ENCODE results near the gene FPR2.
A peak's percentile ranks its signal among the peaks of the same experiment; 100 is the strongest.
"Not testable (repeated sequence)": the region's sequence is repeated elsewhere in the genome, so short reads cannot be mapped to it uniquely, and the experiment has no call there.

The FPR2 gene

DNA sequence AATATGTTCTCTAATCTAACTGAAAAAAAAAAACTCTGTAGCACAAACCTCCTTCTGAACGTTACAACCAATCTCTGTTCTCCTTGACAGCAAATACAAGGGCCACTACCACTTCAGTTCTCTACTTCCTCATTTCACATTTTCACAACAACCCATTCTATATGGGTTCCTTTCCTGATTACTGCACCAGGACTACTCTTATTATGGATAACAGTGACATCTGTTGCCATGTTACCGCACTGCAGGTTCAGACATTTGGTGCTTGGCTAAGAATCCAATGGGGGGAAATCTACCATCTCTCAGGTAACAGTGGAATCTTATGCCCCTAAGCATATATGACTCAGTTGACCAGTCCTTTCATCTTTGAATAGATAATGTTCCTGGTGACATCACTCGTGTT is 22.4 kb downstream of the FPR2 start:
- peak; percentile 46 for DNase-seq (ENCODE audit: low spot score)

DNA sequence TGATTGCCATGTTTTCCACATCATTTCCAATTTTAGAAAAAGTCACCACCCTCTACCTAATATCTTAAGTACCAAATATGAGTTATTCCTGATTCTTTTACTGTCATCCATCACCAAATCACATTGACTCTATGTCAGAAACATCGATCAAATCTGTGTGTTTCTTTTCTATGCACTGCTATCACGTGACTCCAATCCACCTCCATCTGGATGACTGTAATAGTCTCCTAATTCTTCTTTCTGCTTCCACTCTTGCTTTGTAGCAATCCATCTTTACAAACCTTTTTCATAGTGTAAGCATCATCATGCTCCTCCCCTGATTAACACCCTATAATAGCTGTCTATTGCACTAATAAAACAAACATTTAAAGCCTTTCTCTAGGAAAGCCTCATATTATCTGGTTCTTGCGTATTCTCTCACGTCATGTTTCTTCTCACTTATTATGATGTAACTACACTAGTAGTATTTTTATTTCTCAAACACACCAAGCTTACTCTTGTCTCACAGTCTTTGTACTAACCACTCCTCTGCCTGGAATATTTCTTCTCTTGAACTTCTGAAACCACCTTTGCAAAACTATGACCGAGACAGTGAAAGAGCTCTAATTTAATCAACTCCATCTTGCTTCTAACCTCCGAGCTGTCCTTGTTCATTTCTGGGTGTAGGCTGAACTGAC is 23.3 kb downstream of the FPR2 start:
- no peak for DNase-seq (ENCODE audit: low spot score)

DNA sequence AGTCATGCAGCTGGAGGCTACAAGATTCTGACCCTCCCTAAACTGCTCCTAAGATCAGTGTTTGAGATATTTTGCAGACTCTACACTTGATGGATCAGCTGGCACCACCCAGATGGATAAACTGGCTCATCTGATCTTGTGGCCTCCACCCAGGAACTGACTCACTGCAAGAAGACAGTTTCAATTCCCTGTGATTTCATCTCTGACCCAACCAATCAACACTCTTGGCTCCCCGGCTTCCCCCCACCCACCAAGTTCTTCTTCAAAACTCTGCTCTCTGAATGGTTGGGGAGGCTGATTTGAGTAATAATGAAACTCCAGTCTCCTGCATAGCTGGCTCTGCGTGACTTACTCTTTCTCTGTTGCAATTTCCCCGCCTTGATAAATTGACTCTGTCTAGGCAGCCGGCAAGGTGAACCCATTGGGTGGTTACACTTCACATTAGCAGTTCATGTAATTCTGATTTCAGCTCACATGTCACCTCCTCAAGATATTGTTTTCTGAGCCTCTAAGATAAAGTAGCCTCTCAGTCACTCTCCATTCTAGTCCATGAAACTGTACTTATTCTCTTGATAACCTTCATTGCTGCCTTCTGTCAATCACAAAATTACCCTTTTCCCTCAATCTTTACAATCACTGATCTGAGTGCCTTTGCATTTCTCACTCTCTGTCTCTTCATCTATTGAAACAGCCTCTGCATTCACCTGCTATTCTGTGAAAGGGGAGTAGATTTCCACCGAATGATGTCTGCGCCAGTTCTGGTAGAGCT is 24.1 kb downstream of the FPR2 start:
- DNase-seq (ENCODE audit: low spot score), result peak; percentile 17

DNA sequence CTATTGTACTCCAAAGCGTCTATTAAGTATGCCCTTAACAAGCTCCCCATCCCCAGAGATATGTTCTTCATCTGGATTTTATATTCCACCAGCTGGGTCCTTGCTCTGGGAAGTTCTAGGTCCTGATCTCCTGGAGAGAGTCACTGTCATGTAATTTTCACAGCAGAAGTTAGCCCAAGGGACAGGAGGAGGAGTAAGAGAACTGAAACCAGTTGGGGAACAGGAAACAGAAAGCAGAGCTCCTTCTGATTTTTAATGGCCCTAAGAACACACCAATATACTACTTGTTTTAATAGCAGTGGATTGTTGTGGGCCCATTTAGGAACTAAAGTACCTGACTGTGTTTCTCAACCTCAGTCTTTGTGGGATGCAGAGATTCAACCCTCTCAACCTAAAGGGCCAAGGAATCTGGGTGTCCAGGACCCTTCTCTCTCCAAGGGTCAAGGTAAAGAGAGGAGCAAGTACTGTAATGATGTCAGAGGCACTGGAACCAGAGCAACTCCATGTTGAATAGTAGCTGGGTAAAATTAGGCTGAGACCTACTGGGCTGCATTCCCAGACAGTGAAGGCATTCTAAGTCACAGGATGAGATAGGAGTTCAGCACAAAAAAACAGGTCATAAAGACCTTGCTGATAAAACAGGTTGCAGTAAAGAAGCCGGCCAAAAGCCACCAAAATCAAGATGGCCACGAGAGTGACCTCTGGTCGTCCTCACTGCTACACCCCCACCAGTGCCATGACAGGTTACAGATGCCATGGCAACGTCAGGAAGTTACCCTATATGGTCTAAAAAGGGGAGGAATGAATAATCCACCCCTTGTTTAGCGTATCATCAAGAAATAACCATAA is 25.9 kb downstream of the FPR2 start:
- DNase-seq (ENCODE audit: low spot score), result no peak

DNA sequence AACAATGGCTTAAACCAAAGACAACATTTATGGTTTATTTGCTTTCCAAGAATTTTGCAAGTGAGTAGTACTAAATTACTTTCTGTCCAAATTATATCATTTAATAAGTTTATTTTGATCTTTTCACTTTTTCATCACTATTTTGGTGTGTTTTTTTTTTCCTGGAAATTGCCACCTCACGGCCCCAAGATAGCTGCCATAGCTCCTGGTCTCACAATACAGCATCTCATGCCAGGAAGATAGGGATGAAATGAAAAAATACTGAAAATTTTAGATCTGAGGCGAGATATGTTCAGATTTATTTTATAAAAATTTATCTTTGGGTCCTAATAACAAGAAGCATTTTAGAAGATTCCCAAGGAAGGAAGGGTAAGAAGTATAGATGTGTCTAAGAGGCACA is 27.0 kb downstream of the FPR2 start:
- DNase-seq (ENCODE audit: low spot score), result no peak

DNA sequence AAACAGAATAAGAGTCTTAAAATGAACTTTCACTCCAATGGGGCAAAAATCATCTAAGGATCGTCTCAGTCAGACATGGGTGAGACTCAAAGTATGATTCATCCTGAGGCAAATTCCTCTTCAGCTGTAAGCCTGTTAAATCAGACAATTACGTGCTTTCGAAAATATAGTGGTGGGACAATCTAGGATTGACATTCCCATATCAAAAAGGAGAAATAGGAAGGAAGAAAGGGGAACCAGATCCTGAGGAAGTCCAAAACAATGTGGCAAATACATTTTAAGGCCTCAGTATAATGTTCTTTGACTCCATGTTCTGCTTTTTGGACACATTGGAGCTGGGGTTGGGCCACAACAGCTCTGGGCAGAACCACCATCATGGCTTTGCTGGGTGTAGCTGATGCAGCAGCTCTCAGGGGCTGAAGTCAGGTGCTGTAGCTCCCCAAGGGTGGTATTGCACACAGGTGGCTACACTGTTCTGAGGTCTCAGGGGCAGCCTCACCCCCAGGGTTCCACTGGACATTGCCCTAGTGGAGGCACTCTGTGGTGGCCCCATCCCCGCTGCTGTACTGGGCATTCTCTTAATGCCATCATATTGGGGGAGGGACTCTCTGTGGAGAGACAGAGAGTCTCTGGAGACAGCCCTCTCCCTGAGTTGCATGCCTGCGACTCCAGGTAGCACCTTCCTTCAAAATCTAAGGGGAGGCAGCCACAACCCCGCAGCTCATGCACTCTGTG is 28.2 kb downstream of the FPR2 start:
- DNase-seq (ENCODE audit: low spot score), result no peak

DNA sequence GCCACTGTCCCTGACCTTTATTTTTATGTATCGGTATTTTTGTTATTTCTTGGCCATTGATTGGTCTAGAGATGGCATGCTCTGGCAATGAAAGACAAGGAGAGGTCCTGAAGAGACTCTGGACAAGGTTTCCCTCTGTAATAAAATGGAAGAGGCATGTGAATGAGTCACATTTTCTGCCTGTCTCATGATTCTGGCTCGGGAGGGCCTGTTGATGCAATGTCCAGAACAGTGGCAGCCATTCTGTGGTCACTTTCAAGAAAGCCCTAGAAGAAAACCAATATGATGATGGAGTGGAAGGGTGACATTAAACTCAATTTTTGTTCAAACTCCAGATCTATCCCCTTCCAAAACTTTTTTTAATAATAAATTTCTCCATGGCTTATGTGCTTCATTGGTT is 32.0 kb downstream of the FPR2 start:
- no peak for DNase-seq (ENCODE audit: low spot score)

DNA sequence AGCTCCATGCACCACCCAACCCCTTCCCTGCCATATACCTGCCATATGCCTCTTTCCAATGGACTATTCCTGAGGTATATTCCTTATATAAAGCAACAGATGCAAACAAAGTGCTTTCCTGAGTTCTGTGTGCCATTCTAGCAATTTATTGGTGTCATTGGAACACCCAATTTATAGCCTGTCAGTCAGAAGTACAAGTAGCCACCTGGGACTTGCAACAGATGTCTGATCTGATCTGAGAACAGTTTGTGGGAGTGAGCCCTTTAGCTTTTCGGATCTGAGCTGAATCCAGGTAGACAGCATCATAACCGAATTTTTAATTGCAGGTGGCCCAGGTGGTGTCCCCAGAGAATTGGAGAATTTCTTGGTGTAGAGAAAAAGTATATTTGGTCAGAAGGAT is 33.0 kb downstream of the FPR2 start:
- no peak for DNase-seq (ENCODE audit: low spot score)

DNA sequence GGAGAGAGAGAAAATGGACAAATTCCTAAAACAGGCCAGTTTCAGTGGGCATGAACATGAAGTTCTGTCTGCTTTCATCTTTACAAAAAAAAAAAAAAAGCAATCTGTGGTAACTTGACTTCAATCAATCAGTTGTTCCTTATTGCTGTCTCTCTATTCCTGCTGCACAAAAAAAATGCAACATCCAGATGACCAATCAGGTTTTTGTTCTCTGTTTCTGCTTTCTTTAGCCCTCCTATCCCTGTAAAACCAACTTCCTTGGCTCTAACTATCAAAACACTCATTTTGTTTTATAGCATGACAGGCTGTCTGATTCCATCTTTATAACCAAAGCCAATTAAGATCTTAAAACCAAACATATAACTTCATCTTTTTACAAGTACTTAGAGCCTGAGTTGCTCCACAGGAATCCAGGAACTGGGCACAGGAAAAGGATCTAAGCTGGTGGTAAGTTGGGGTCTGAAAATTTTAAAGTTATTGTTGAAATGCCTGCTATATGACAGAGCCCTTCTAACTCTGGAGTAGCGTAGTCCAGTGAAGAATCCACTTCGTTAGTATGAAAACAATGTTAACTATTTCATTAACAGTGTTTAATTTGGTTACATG is 34.0 kb downstream of the FPR2 start, which contains the start of gene FPR3:
TSS of gene FPR3 (plus strand) at position 273 of the 606 bp plus-strand sequence. CDS start 28,592 bp downstream, outside the sequence.
- no peak for DNase-seq (ENCODE audit: low spot score)

DNA sequence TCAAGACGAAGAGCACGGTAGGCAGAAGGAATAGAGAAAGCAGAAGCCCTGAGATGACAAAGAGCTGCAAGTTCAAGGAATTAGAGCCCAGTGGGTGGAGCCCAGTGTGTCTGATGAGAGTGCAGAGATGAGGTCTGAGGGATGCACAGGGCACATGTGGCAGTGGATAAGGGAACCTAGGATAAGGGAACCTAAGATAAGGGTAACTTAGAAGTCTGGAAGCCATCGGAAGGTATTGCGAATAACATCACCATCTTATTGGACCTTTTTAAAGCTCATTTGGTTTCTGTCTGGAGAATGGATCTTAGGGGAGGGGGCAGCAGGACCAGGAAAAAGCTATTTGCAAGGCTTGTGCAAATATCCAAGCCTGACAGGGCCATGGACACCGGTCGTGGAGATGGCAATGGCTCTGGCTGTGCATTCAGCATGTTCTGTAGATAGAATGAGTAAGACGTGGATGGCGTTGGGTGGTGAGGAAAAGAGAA is 35.3 kb downstream of the FPR2 start:
- DNase-seq (ENCODE audit: low spot score), result no peak

DNA sequence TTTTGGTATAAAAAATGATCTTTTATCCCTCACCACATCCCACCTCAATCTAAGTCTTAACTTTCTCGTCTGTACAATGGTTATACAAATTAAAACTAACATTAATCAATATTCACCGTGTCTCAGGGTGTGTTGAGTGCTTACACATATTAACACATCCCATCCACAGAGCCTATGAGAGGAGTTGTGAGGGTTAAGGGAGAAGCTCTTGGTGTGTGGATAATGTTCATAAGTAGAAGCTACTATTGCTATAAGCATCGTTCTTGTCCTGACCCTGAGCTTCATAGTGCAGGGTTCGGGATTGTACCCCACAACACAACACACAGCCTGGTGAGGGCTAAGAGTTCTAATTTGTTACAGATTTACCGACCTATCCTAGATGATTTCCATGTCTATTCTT is 36.5 kb downstream of the FPR2 start:
- DNase-seq (ENCODE audit: low spot score), result no peak

DNA sequence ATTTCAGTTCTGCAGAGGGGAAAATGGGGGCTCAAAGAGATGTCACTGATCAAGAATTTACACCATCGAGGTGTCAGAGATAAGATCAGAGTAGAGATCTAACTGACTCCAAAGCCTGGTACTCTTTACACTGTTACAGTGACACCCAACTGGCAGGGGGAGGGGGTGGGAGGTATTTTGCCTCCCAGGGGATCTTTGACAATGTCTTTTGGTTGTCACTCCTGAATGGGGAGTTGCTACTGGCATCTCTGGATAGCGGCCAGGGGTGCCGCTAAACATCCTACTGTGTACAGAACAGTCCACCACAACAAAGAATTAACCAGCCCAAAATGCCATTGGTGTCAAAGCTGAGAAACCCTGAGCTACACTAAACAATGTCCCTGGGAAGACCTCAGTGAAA is 37.1 kb downstream of the FPR2 start:
- DNase-seq (ENCODE audit: low spot score), result no peak

DNA sequence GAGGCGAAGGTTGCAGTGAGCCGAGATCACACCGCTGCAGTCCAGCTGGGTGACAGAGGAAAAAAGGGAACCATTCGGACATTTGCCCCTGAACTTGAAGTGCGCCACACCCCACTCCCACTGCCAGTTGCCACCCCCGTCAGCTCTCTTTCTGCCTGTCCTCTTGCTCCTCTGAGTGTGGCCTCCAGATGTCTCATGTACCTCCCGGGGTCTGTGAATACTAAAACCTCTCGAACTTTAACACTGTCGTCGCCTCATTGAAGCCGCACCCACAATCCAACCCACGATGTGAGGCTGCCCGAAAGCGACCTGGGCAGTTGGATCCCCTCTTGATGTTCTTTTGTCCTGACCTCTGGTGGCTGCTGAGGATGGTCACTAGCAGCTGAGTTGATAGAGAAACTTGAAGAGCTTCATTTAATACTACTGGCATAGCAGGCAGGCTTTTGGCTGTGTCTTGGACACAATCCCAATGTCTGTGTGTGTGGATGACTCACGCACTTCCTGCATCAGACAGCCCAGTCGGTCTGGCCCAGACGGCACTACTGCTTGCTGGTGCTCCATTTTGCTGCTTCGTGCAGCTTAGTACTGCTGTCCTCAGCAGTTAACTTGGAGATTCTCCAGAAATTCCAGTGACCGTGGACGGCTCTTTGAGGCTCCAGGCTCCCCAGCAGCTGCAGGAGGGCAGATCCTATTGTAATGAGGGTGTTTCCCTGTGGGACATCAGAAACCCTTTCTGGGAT is 38.2 kb downstream of the FPR2 start:
- no peak for DNase-seq (ENCODE audit: low spot score)

DNA sequence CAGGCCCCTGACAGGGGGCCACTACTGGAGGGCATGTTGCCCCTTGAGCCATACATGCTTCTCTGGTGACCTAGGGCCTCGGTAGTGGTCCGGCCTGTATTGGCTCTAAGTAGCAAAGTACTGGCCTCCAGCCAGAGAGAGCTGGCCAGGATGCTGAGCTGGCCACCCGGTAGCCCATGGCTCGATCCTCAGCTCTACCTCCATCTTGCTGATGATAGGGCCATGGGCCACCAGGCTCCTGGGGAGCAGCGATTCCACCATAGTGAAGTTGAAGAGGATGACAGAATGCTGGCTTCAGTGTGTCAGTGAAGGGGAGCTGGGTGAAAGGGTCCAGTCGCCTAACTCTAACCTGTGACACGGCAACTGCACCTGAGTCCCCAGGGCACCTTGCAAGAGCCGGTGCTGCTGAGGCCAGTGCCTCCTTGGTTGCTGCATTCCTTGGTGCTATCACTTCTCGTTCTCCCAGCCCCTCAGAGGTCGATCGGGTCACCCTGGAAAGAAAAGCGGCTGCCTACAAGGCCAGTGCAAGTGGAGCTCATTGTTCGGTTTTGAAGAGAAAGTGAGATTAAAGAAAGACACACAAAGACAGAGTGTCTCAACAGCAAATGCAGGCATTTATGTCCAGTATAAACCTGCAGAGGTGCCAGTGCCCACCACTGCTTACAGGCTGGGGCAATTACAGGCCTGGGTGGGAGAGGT is 38.9 kb downstream of the FPR2 start:
- no peak for DNase-seq (ENCODE audit: low spot score)

DNA sequence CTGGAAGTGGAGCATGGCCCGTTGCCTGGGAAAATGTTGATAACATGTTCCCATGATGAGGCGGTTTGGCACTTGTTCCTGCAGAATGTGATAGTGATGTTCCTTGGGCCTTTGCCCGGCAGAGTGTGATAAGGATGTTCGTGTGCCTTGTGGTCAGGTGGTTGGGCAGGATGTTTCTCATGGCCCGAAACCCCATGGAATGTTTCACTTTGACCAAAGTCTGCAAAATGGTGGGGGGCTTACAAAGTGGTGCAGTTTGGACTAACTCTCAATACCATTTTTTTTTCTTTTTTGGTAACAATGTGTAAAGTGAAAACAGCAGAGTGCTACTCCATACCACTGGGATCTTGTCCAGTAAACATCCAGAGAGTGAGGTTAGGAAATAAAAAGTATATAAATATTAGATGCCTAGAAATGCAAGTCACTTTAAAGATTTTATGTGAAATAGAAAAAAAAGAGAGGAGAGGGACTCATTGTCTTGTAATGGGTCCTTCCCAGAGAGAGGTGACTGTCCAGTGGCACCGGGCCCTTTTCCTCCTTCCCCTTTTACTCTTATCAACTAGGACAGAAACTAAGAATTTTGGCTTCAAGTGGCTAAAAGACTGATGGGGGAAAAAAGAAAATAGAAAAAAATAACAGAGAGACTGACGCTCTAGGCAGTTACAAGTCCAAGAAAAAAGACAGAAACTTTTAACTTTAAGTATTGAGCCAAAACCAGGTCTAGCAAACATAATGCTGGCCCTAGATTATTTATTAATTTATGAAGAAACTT is 39.7 kb downstream of the FPR2 start:
- no peak for DNase-seq (ENCODE audit: low spot score)

DNA sequence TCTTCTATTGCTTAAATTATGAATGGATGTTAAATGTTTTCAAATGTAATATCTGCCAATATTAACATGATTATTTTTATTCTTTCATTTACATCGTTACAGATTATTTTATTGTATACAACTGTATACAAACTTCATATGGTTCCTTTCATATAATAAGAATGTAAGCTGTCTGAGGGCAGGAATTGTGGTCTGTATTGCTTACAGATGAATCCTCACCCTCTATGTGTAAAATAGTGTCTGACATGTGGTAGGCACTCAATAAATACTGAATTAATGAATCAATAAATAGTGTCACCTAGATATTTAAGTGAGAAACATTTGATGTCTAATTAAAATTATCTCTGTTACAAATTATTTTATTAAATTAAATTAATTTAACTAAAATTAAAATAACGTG is 41.8 kb downstream of the FPR2 start:
- no peak for DNase-seq (ENCODE audit: low spot score)

DNA sequence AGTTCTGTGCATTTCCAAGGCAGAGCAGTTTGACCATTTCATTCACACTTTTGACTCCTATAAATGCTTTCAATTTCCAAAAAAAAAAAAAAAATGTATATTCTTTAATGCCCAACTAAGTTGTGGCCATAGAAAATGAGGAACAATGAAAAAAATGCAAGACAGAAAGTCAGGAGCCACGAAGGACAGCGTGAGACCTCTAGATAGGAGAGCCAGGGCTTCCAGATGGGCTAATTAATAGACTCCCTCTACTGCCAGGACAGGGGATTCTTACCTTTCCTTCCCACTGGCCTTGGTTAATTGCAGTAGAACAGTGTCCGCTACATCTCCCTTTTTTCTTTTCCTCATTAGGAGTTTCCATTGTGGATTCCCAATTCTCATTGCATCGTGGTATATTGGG is 42.5 kb downstream of the FPR2 start:
- DNase-seq (ENCODE audit: low spot score), result no peak

DNA sequence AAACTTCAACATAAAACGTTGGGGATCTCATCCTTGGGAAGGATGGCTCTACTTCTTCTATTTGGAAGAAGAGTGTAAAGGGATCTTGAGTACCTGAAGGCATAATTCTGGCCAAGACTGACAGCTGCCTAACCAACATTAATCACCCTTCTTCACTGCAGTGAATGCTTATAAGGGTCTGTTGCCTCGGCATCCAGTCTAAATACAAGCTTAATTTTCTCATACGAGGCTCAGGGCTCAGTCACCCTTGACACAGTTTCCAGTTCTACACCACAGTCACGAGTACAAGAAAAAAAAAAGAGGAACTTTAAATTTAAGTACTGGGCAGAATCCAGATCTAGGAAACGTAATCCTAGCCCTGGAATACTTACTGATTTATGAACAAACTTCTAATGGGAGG is 43.0 kb downstream of the FPR2 start:
- DNase-seq (ENCODE audit: low spot score), result no peak

DNA sequence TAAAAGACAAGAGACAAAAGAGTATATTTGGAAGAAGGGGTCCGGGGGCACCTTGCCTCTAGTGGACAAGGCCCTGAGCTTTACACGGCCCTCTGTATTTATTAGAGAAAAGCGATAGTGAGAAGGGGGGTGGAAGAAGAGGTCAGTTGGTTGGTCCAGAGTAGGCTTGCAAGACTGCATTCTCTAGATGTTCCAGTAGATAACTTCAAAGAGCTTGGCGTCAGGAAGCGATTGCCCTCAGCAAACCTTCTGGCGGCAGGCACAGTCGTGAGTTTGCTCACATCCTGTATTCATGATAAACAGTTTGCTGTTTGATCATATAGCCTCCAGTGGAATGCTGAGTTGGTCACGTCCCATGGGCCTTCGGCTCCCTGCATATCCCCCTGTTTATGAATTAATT is 43.8 kb downstream of the FPR2 start:
- DNase-seq (ENCODE audit: low spot score), result not testable (repeated sequence)

Measured in NAMALWA (cell line).